H9 (cell line): ENCODE measurements around the gene FANCC. TPM values are rescaled to one million over a fixed set of nuclear protein-coding genes. Genes with fewer than 3 reads are reported as not detected.

ENCODE experiments used
- DNase-seq: peaks from one replicate; pipeline ENCODE4 v3.0.0-alpha.2; 2017
- H2AFZ ChIP-seq: one replicate; pipeline ENCODE4 v1.6.1; 2013; ENCODE audit warnings: mild to moderate bottlenecking, low read length, control low read depth, moderate library complexity
- H2AK5ac ChIP-seq: 2 replicates; pipeline ENCODE4 v1.6.1; 2013; ENCODE audit warnings: low read length, control low read depth, mixed read lengths; ENCODE audit not compliant: insufficient read length
- H2BK120ac ChIP-seq: one replicate; pipeline ENCODE4 v1.6.1; 2013; ENCODE audit warnings: low read depth, mild to moderate bottlenecking, low read length, control low read depth, inconsistent platforms; ENCODE audit not compliant: poor library complexity, severe bottlenecking
- H2BK12ac ChIP-seq: 2 replicates; pipeline ENCODE4 v1.6.1; 2013; ENCODE audit warnings: low read length, control low read depth, mixed read lengths, low read depth; ENCODE audit not compliant: insufficient read length
- H2BK15ac ChIP-seq: 2 replicates; pipeline ENCODE4 v1.6.1; 2013; ENCODE audit warnings: low read depth, low read length, control low read depth
- H2BK20ac ChIP-seq: one replicate; pipeline ENCODE4 v1.6.1; 2013; ENCODE audit warnings: low read depth, mild to moderate bottlenecking, low read length, control low read depth, inconsistent platforms; ENCODE audit not compliant: poor library complexity, severe bottlenecking
- H2BK5ac ChIP-seq: 2 replicates; pipeline ENCODE4 v1.6.1; 2013; ENCODE audit warnings: low read length, control low read depth, mixed read lengths; ENCODE audit not compliant: insufficient read length
- H3K14ac ChIP-seq: 2 replicates; pipeline ENCODE4 v1.6.1; 2013; ENCODE audit warnings: low read length, control low read depth; ENCODE audit not compliant: insufficient read depth
- H3K18ac ChIP-seq: 2 replicates; pipeline ENCODE4 v1.6.1; 2013; ENCODE audit warnings: low read depth, mild to moderate bottlenecking, mixed read lengths, low read length, control low read depth; ENCODE audit not compliant: insufficient read length
- H3K23ac ChIP-seq: 2 replicates; pipeline ENCODE4 v1.6.1; 2013; ENCODE audit warnings: low read length, control low read depth, mixed read lengths, low read depth; ENCODE audit not compliant: insufficient read length
- H3K23me2 ChIP-seq: 2 replicates; pipeline ENCODE4 v1.6.1; 2013; ENCODE audit warnings: low read depth, mild to moderate bottlenecking, mixed read lengths, low read length, control low read depth; ENCODE audit not compliant: insufficient read length, poor library complexity, severe bottlenecking
- H3K27ac ChIP-seq: 2 replicates; pipeline ENCODE4 v1.5.1; 2013; ENCODE audit warnings: low read length, control low read depth, mixed read lengths, low read depth; ENCODE audit not compliant: insufficient read length
- H3K27me3 ChIP-seq: 2 replicates; pipeline ENCODE4 v1.6.1; 2013; ENCODE audit warnings: low read length, control low read depth, inconsistent platforms; ENCODE audit not compliant: insufficient read depth
- H3K4ac ChIP-seq: 2 replicates; pipeline ENCODE4 v1.6.1; 2013; ENCODE audit warnings: low read depth, mild to moderate bottlenecking, control low read depth, inconsistent platforms, low read length, moderate library complexity
- H3K4me1 ChIP-seq: 2 replicates; pipeline ENCODE4 v1.6.1; 2013; ENCODE audit warnings: low read length, control low read depth, inconsistent platforms; ENCODE audit not compliant: insufficient read depth
- H3K4me2 ChIP-seq: 2 replicates; pipeline ENCODE4 v1.6.1; 2013; ENCODE audit warnings: low read length, control low read depth, mixed read lengths; ENCODE audit not compliant: insufficient read length, insufficient read depth
- H3K56ac ChIP-seq: 2 replicates; pipeline ENCODE4 v1.6.1; 2013; ENCODE audit warnings: low read depth, mild to moderate bottlenecking, mixed read lengths, low read length, control low read depth; ENCODE audit not compliant: insufficient read length
- H3K79me1 ChIP-seq: 2 replicates; pipeline ENCODE4 v1.6.1; 2013; ENCODE audit warnings: low read depth, mild to moderate bottlenecking, moderate library complexity, low read length, control low read depth, inconsistent platforms; ENCODE audit not compliant: insufficient read depth, poor library complexity, severe bottlenecking
- H3K79me2 ChIP-seq: 2 replicates; pipeline ENCODE4 v1.6.1; 2013; ENCODE audit warnings: low read length, control low read depth, inconsistent platforms; ENCODE audit not compliant: insufficient read depth
- H3K9ac ChIP-seq: 2 replicates; pipeline ENCODE4 v1.6.1; 2013; ENCODE audit warnings: low read length, control low read depth, mixed read lengths; ENCODE audit not compliant: insufficient read length; ENCODE audit errors: extremely low read depth
- H3K9me3 ChIP-seq: one replicate; pipeline ENCODE4 v1.6.1; 2013; ENCODE audit warnings: low read depth, low read length, inconsistent platforms; ENCODE audit not compliant: control insufficient read depth
- H3T11ph ChIP-seq: one replicate; pipeline ENCODE4 v1.6.1; 2013; ENCODE audit warnings: mild to moderate bottlenecking, low read length, control low read depth, inconsistent platforms
- H4K20me1 ChIP-seq: one replicate; pipeline ENCODE4 v1.6.1; 2013; ENCODE audit not compliant: control insufficient read depth, insufficient read length, insufficient read depth
- H4K5ac ChIP-seq: 2 replicates; pipeline ENCODE4 v1.6.1; 2013; ENCODE audit warnings: low read depth, mild to moderate bottlenecking, mixed read lengths, low read length, control low read depth; ENCODE audit not compliant: insufficient read length
- H4K8ac ChIP-seq: replicated peaks from 2 replicates; pipeline ENCODE4 v1.6.1; 2013; ENCODE audit warnings: low read length, control low read depth, mixed read lengths, low read depth; ENCODE audit not compliant: insufficient read length
- H4K91ac ChIP-seq: 2 replicates; pipeline ENCODE4 v1.6.1; 2013; ENCODE audit warnings: low read depth, mild to moderate bottlenecking, moderate library complexity, mixed read lengths, low read length, control low read depth; ENCODE audit not compliant: insufficient read length
- H3K27ac Mint-ChIP-seq, 3 experiments: 2 replicates in 2 of 3; 3 replicates in 1 of 3; pipeline ENCODE4 v1.8.0; 2020 to 2021; ENCODE audit warnings: mixed read lengths in 3 of 3, mild to moderate bottlenecking in 1 of 3, moderate library complexity in 1 of 3
- H3K27me3 Mint-ChIP-seq: 2 replicates; pipeline ENCODE4 v1.8.0; 2021; ENCODE audit warnings: low read depth, mild to moderate bottlenecking, moderate library complexity, mixed read lengths
- H3K36me3 Mint-ChIP-seq, 3 experiments: 2 replicates in 2 of 3; 3 replicates in 1 of 3; pipeline ENCODE4 v1.8.0; 2020 to 2021; ENCODE audit warnings: low read depth in 3 of 3, mixed read lengths in 3 of 3; ENCODE audit not compliant: insufficient read depth in 1 of 3
- H3K4me1 Mint-ChIP-seq, 2 experiments: 2 replicates each; pipeline ENCODE4 v1.8.0; 2020; ENCODE audit warnings: mixed read lengths in 2 of 2
- H3K4me3 Mint-ChIP-seq, 2 experiments: 2 replicates in 1 of 2; 3 replicates in 1 of 2; pipeline ENCODE4 v1.8.0; 2020 to 2021; ENCODE audit warnings: mild to moderate bottlenecking in 2 of 2, mixed read lengths in 2 of 2, moderate library complexity in 1 of 2
- H3K9me3 Mint-ChIP-seq, 2 experiments: 2 replicates in 1 of 2; 3 replicates in 1 of 2; pipeline ENCODE4 v1.8.0; 2020; ENCODE audit warnings: mild to moderate bottlenecking in 2 of 2, mixed read lengths in 2 of 2, moderate library complexity in 1 of 2
- CTCF ChIP-seq: fragments of 200-600 bp; sonication (generic); conservative IDR thresholded peaks from 3 replicates; pipeline ENCODE4 v1.8.0; 2021; ENCODE audit warnings: antibody characterized with exemption, mild to moderate bottlenecking
- WGBS: extraction: QIAGEN DNeasy Blood & Tissue Kit; methylation state at CpG from one replicate; pipeline ENCODE4 v1.1.7; 2013; ENCODE audit warnings: missing lambda C conversion rate, low lambda C conversion rate, mixed read lengths; ENCODE audit not compliant: insufficient read length; ENCODE audit errors: extremely low coverage; 5-methylcytosine and 5-hydroxymethylcytosine counted together
- total RNA-seq: library from RNA; stranded (reverse); gene quantifications from 2 replicates; pipeline ENCODE4 v1.2.1, GENCODE V29; 2021

FANCC gene
- total RNA-seq, 1 experiment from 2014 or later: 14.6 TPM

DNA sequence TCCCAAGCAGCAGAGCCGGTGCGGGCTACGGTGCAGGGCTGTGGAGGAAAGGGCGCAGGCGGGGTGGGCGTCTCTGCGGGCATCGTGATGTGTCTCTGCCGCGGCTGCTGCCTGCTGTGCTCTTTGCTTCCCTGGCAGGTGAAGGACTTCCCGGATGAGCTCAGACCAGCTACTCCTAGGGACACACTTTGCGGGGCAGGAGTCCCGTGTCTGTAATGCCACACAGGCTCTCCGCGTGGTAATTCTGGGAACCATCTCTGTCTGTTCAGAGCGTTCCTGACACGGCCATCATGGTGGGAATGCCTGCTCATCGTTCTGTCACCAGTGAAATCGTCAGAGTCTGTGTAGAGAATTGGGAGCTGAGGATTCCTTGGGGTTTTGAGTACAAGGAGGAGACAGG lies 235.5 kb downstream of the FANCC start:
- H3K79me2 ChIP-seq: peaks cover 2% of the 10 kb centered on the region; the same call in 1 of the 2 replicates
- no peak overlapping the region for H3K4me2 ChIP-seq
- H3T11ph ChIP-seq: no peak overlapping the region
- H4K91ac ChIP-seq: no peak overlapping the region
- H3K23ac ChIP-seq: no peak overlapping the region
- H3K9me3 Mint-ChIP-seq: no peaks in the 10 kb centered on the region
- H3K4me1 Mint-ChIP-seq: peaks cover 39 to 43% of the 10 kb centered on the region in 2 experiments
- no peaks in the 10 kb centered on the region for H3K27me3 ChIP-seq
- H3K14ac ChIP-seq: no peak overlapping the region
- no CpG with 5 or more reads among the region's 19 CpGs for WGBS
- H3K4ac ChIP-seq: no peak overlapping the region
- no peaks in the 10 kb centered on the region for H3K9me3 ChIP-seq
- no peak overlapping the region for H2BK5ac ChIP-seq
- H2BK15ac ChIP-seq: no peak overlapping the region
- H3K36me3 Mint-ChIP-seq: peaks cover 0 to 10% (median 6%) of the 10 kb centered on the region in 3 experiments; a peak in 5 of 7 replicates
- H3K27me3 Mint-ChIP-seq: no peaks in the 10 kb centered on the region; the same call in 1 of the 2 replicates
- H3K79me1 ChIP-seq: no peaks in the 10 kb centered on the region
- no peak for TF ChIP-seq CTCF
- H3K9ac ChIP-seq: no peak overlapping the region
- no peak overlapping the region for H2BK120ac ChIP-seq
- H2BK20ac ChIP-seq: no peak overlapping the region
- H4K20me1 ChIP-seq: no peaks in the 10 kb centered on the region
- no peak overlapping the region for H2BK12ac ChIP-seq
- no peaks in the 10 kb centered on the region for H3K23me2 ChIP-seq
- no peak overlapping the region for H3K18ac ChIP-seq
- H4K5ac ChIP-seq: no peak overlapping the region
- no peak for DNase-seq
- H2AFZ ChIP-seq: no peak overlapping the region
- H3K56ac ChIP-seq: no peak overlapping the region
- no peak overlapping the region for H2AK5ac ChIP-seq
- H3K27ac ChIP-seq: no peak overlapping the region
- H3K4me3 Mint-ChIP-seq: no peak overlapping the region
- H3K4me1 ChIP-seq: no peaks in the 10 kb centered on the region
- peak overlapping the region; percentile 43 to 70 (median 57); a peak in 5 of 7 replicates for H3K27ac Mint-ChIP-seq
- no peak overlapping the region for H4K8ac ChIP-seq
